ENCODE data around the gene PFDN1.

Gene PFDN1

DNA sequence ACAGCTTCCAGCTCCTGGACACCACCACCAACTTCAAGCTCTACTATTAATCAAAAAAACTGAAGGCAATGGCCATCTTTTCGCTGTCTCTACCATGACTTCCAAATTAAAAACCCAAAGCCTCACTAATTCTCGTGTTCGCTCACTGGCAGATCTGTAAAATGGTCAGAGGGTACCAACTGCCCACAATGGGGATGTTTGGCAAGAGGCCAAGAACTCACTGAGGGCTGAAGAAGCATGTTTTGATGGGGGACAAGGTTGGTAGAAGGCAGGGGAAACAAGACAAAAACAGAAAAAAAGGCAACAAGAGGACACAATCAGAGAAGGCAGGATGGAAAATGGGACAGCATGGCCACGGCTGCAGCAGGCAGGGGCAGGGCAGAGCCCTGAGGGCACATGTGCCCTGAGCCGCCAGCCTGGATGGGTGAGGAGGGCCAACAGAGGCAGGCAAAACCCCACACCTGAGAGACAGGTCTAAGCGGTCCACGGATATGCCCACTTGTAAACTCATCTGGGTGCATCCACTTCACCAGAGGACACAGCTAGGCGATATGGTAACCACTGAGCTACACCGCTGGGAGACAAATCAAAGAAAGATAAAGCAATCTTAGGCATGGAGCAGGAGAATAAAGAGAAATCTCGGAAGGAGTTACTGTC lies 50.3 kb downstream of the PFDN1 start (continued):
- TF ChIP-seq, protein P1, sequence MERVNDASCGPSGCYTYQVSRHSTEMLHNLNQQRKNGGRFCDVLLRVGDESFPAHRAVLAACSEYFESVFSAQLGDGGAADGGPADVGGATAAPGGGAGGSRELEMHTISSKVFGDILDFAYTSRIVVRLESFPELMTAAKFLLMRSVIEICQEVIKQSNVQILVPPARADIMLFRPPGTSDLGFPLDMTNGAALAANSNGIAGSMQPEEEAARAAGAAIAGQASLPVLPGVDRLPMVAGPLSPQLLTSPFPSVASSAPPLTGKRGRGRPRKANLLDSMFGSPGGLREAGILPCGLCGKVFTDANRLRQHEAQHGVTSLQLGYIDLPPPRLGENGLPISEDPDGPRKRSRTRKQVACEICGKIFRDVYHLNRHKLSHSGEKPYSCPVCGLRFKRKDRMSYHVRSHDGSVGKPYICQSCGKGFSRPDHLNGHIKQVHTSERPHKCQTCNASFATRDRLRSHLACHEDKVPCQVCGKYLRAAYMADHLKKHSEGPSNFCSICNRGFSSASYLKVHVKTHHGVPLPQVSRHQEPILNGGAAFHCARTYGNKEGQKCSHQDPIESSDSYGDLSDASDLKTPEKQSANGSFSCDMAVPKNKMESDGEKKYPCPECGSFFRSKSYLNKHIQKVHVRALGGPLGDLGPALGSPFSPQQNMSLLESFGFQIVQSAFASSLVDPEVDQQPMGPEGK (CRISPR knock-in tag; IDR thresholded peaks at IDR 0.05; ENCODE audit: borderline replicate concordance) = no peak
- TF ChIP-seq ZFP30 (CRISPR knock-in tag; IDR thresholded peaks at IDR 0.05) = no peak
- no peak for TF ChIP-seq OSR1 (CRISPR knock-in tag; IDR thresholded peaks at IDR 0.05)
- no peak for TF ChIP-seq PPARA (CRISPR knock-in tag; IDR thresholded peaks at IDR 0.05; ENCODE audit: borderline replicate concordance)
- no peak for TF ChIP-seq TCF4 (CRISPR knock-in tag; IDR thresholded peaks at IDR 0.05; ENCODE audit: borderline replicate concordance)

DNA sequence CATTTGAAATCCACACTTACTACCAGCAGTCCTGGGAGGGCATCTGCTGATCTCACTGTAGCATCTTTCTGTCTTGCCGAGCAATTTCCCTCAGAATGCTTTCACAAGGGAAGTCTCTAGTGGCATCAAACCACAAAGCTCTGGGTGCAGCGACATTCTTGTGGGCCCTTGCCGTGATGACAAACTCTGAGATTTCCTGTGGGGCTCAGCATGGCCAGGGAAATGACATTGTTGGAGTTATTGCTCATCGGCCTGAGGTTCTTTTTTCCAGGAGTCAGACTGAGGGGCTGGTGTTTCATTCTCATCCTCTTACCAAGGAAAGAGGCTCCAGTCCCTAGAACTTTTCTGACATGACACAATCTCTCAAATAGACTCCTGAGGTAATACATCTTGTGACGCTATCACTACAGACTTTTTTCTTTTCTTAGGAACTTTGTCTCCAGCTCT lies 51.4 kb downstream of the PFDN1 start:
- TF ChIP-seq, protein P2, sequence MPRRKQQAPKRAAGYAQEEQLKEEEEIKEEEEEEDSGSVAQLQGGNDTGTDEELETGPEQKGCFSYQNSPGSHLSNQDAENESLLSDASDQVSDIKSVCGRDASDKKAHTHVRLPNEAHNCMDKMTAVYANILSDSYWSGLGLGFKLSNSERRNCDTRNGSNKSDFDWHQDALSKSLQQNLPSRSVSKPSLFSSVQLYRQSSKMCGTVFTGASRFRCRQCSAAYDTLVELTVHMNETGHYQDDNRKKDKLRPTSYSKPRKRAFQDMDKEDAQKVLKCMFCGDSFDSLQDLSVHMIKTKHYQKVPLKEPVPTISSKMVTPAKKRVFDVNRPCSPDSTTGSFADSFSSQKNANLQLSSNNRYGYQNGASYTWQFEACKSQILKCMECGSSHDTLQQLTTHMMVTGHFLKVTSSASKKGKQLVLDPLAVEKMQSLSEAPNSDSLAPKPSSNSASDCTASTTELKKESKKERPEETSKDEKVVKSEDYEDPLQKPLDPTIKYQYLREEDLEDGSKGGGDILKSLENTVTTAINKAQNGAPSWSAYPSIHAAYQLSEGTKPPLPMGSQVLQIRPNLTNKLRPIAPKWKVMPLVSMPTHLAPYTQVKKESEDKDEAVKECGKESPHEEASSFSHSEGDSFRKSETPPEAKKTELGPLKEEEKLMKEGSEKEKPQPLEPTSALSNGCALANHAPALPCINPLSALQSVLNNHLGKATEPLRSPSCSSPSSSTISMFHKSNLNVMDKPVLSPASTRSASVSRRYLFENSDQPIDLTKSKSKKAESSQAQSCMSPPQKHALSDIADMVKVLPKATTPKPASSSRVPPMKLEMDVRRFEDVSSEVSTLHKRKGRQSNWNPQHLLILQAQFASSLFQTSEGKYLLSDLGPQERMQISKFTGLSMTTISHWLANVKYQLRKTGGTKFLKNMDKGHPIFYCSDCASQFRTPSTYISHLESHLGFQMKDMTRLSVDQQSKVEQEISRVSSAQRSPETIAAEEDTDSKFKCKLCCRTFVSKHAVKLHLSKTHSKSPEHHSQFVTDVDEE (CRISPR knock-in tag; IDR thresholded peaks at IDR 0.05) = no peak
- TF ChIP-seq ZFP3 (CRISPR knock-in tag; IDR thresholded peaks at IDR 0.05) = 0 out of 2 replicates have a peak, but pooled peaks have one; percentile 65
- ATAC-seq = peak; percentile 79

DNA sequence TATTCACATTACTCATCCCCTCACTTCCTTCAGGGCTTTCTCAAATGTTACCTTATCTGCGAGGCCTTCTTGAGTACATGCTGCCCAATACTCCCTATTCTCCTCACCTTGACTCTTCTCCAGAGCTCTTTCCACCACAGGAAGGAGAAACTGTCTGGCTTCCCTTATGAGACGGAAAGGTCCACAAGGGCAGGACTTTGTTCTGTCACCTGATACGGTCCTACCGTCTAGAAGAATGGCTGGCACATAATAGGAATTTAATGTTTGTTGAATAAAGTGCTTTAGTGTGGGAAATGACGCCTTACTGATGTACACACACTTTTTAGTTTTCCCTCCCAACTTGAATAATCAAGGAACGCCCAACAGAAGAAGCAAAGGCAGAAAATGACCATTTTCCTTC lies 52.5 kb downstream of the PFDN1 start:
- no peak for ATAC-seq
- TF ChIP-seq RARB (CRISPR knock-in tag; IDR thresholded peaks at IDR 0.05) = no peak
- no peak for TF ChIP-seq TOX (CRISPR knock-in tag; IDR thresholded peaks at IDR 0.05; ENCODE audit: borderline replicate concordance)
- no peak for TF ChIP-seq ESRRG (CRISPR knock-in tag; IDR thresholded peaks at IDR 0.05)
- TF ChIP-seq, protein P1 (CRISPR knock-in tag; IDR thresholded peaks at IDR 0.05; ENCODE audit: borderline replicate concordance) = no peak
- TF ChIP-seq, protein P3, sequence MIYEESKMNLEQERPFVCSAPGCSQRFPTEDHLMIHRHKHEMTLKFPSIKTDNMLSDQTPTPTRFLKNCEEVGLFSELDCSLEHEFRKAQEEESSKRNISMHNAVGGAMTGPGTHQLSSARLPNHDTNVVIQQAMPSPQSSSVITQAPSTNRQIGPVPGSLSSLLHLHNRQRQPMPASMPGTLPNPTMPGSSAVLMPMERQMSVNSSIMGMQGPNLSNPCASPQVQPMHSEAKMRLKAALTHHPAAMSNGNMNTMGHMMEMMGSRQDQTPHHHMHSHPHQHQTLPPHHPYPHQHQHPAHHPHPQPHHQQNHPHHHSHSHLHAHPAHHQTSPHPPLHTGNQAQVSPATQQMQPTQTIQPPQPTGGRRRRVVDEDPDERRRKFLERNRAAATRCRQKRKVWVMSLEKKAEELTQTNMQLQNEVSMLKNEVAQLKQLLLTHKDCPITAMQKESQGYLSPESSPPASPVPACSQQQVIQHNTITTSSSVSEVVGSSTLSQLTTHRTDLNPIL (CRISPR knock-in tag; IDR thresholded peaks at IDR 0.05; ENCODE audit: low read depth) = no peak
- TF ChIP-seq ZFP3 (CRISPR knock-in tag; IDR thresholded peaks at IDR 0.05) = no peak
- no peak for TF ChIP-seq ZNF565 (CRISPR knock-in tag; conservative IDR thresholded peaks at IDR 0.05; ENCODE audit: low read depth)

DNA sequence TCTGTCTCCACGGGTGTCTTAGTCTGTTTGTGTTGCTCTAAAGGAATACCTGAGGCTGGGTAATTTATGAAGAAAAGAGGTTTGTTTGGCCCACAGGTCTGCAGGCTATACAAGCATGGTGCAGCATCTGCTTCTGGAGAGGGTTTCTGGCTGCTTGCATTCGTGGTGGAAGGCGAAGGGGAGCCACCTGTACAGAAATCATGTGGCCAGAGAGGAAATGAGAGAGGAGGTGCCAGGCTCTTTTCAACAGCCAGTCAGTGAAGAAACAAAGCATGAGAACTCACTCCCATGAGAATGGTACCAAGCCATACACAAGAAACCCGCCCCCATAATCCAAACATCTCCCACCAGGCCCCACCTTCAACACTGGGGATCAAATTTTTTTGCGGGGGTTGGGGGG lies 53.4 kb downstream of the PFDN1 start:
- no peak for ATAC-seq
- TF ChIP-seq, protein P1 (CRISPR knock-in tag; IDR thresholded peaks at IDR 0.05; ENCODE audit: borderline replicate concordance) = no peak
- TF ChIP-seq PPARA (CRISPR knock-in tag; IDR thresholded peaks at IDR 0.05; ENCODE audit: borderline replicate concordance) (no peak), ARNTL (CRISPR knock-in tag; IDR thresholded peaks at IDR 0.05; ENCODE audit: borderline replicate concordance, low read depth) (no peak), ZNF565 (CRISPR knock-in tag; conservative IDR thresholded peaks at IDR 0.05; ENCODE audit: low read depth) (no peak), ZNF70 (CRISPR knock-in tag; IDR thresholded peaks at IDR 0.05) (no peak), ZFP30 (CRISPR knock-in tag; IDR thresholded peaks at IDR 0.05) (no peak), TOX (CRISPR knock-in tag; IDR thresholded peaks at IDR 0.05; ENCODE audit: borderline replicate concordance) (no peak), CSDC2 (CRISPR knock-in tag; IDR thresholded peaks at IDR 0.05) (no peak), OSR1 (CRISPR knock-in tag; IDR thresholded peaks at IDR 0.05) (no peak), TCF4 (CRISPR knock-in tag; IDR thresholded peaks at IDR 0.05; ENCODE audit: borderline replicate concordance) (no peak), ZFP3 (CRISPR knock-in tag; IDR thresholded peaks at IDR 0.05) (no peak), BACH2 (CRISPR knock-in tag; IDR thresholded peaks at IDR 0.05; ENCODE audit: borderline replicate concordance) (no peak), GLIS3 (CRISPR knock-in tag; IDR thresholded peaks at IDR 0.05) (no peak)
- TF ChIP-seq, protein P3 (CRISPR knock-in tag; IDR thresholded peaks at IDR 0.05; ENCODE audit: low read depth) = no peak
- TF ChIP-seq, protein P4, sequence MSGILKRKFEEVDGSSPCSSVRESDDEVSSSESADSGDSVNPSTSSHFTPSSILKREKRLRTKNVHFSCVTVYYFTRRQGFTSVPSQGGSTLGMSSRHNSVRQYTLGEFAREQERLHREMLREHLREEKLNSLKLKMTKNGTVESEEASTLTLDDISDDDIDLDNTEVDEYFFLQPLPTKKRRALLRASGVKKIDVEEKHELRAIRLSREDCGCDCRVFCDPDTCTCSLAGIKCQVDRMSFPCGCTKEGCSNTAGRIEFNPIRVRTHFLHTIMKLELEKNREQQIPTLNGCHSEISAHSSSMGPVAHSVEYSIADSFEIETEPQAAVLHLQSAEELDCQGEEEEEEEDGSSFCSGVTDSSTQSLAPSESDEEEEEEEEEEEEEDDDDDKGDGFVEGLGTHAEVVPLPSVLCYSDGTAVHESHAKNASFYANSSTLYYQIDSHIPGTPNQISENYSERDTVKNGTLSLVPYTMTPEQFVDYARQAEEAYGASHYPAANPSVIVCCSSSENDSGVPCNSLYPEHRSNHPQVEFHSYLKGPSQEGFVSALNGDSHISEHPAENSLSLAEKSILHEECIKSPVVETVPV (CRISPR knock-in tag; IDR thresholded peaks at IDR 0.05) = no peak

Data from SK-N-SH treated with all-trans-retinoic acid at 6 μM for 48 hours (cell line).